NK-92 treated with Interleukin-12 subunit alpha and Interleukin-12 subunit beta, amount 100 ng/mL, for 24 hours (cell line): ENCODE data around the gene B3GALT6.
"Not testable (repeated sequence)": the region's sequence is repeated elsewhere in the genome, so short reads cannot be mapped to it uniquely, and the experiment has no call there.

ENCODE experiments used
- DNase-seq: peaks from one replicate; lab custom pipeline; 2025; lab: John Stamatoyannopoulos, UW

The B3GALT6 gene

GRCh38 chr1:1232208-1232795, at the start of gene B3GALT6:
B3GALT6 (plus strand) TSS chr1:1232237; CDS start chr1:1232279, 42 bp downstream.
- DNase-seq, result no peak

GRCh38 chr1:1182491-1183220, 49.4 kb upstream of the B3GALT6 start:
- DNase-seq, result no peak

- no peak for DNase-seq
Observed at GRCh38 chr1:1183221-1183747, 48.8 kb upstream of the B3GALT6 start.

GRCh38 chr1:1183833-1184775, 47.9 kb upstream of the B3GALT6 start:
- no peak for DNase-seq

GRCh38 chr1:1185101-1185765, 46.8 kb upstream of the B3GALT6 start:
- no peak for DNase-seq

GRCh38 chr1:1187938-1188337, 44.1 kb upstream of the B3GALT6 start:
- no peak for DNase-seq

GRCh38 chr1:1189111-1189510, 42.9 kb upstream of the B3GALT6 start:
- DNase-seq, result no peak

- no peak for DNase-seq
Observed at GRCh38 chr1:1191734-1192133, 40.3 kb upstream of the B3GALT6 start.

- no peak for DNase-seq
Observed at GRCh38 chr1:1194723-1195122, 37.3 kb upstream of the B3GALT6 start.

- DNase-seq, result not testable (repeated sequence)
Observed at GRCh38 chr1:1195726-1196125, 36.3 kb upstream of the B3GALT6 start.

GRCh38 chr1:1196431-1197187, 35.4 kb upstream of the B3GALT6 start:
- DNase-seq, result no peak

- no peak for DNase-seq
Observed at GRCh38 chr1:1197188-1197500, 34.9 kb upstream of the B3GALT6 start.

GRCh38 chr1:1197551-1198422, 34.2 kb upstream of the B3GALT6 start:
- DNase-seq, result no peak

- no peak for DNase-seq
Observed at GRCh38 chr1:1198423-1199140, 33.5 kb upstream of the B3GALT6 start.

- no peak for DNase-seq
Observed at GRCh38 chr1:1199141-1199960, 32.7 kb upstream of the B3GALT6 start.

- no peak for DNase-seq
Observed at GRCh38 chr1:1199961-1200875, 31.8 kb upstream of the B3GALT6 start.
